Measurements from ENCODE around the gene NPY1R.

The NPY1R gene

DNA sequence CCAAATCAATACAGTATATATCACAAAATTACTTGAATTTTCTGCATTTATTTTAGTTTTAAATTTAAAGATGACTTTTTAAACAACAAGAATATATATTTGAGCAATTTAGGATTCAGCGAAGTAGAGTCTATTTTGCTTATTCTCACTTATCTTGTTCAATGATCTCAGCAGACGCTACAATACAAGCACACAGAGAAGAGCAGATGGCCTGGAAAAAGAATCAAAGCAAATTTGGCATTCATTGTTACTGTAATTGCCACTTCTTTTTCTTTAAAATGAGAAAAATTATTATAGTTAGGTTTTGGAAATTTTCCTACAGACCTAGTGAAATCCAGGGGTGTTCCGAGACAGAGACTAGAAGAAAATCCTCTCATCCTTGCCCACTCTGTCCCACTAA, 57.5 kb downstream of the NPY1R start:
- DNase-seq, result no peak

Data from activated CD4-positive, alpha-beta T cell treated with anti-CD3 and anti-CD28 coated beads for 1 hour (primary cell).